NCI-H524 treated with DMSO at 0.1 percent for 48 hours (cell line): ENCODE data around the gene EFCAB11.

Experiments
- DNase-seq: peaks from one replicate; lab custom pipeline; 2025; lab: John Stamatoyannopoulos, UW

EFCAB11 gene

DNA sequence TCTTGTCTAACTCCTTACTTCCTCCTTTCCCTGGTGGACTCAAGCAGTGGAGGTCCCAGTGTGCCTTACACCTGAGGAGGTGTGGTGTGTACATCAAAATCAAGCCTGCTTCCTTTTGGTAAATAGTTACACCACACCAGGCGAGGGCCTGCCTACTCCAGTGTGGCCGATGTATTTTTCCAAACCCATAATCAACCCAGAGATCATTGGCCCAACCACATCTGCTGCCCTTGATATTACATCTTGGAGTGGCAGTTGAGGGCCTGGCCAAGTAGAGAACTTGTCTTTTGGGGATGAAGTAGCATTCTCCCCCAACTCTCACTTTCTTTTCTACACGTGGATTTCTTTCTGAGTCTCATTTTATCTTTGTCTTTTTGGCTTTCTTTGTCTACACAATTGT lies 187.4 kb downstream of the EFCAB11 start:
- DNase-seq = peak; percentile 31

DNA sequence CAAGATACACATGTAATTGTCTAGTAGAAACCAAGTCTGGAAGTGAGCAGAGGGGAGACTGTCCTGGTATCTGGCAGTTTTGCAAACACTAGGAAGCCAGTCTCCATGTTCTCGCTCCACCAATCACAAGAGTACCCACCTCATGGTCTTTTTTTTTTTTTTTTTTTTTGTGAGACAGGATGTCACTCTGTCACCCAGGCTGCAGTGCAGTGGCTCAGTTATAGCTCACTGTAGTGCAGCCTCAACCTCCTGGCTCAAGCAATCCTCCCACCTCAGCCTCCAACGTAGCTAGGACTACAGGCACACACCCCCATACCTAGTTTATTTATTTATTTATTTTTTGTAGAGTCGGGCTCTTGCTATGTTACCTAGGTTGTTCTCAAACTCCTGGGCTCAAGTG lies 189.2 kb downstream of the EFCAB11 start:
- DNase-seq = no peak

DNA sequence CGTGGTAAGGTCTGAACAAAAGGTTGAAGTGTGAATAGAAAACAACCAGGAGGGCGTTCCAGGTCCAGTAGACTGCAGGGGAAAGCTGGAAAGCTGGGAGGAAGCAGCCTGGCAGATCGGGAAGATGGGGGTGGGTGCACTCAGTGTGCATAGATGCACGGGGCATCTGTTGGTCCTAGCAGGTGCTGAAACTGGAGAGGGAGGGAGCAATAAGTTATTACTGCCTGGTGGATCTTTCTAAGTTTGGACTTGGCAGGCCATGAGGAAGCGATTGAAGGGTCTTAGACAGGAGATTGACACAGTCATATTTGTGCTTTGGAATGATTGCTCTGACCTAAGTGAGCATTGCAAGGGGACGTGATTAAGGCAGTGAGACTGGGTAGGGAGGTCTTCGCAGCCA lies 194.4 kb downstream of the EFCAB11 start:
- DNase-seq = peak; percentile 16

DNA sequence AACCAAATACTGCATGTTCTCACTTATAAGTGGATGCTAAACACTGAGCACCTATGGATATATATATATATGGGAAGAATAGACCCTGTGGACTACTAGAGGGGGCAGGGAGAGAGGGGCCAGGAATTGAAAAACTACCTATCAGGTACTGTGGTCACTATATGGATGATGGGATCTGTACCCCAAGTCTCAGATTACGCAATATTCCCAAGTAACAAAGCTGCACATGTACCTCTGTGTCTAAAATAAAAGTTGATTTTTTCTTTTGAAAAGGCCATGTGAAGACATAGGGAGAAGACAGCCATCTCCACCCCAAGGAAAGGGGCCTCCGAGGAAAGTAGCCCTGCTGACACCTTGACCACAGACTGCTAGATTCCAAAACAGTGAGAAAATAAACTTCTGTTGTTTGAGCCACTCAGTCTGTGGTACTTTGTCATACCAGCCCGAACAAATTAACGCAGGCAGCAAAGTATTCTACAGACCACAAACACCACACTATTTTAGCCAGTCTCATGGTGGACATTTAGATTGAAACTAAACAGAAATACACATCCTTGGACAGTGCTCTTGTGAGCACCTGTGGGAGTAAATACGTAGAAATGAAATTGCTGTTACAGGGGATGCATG lies 197.1 kb downstream of the EFCAB11 start:
- no peak for DNase-seq

DNA sequence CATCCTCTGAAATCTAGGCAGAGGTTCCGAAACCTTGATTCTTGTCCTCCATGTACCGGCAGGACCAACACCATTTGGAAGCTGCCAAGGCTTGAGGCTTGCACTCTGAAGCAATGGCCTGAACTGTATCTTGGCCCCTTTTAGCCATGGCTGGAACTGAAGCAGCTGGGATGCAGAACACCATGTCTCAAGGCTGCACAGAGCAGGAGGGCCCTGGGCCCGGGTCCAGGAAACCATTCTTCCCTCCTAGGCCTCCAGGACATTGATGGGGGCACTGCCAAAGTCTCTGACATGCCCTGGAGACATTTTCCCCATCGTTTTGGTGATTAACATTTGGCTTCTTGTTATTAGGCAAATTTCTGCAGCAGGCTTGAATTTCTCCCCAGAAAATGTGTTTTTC lies 198.7 kb downstream of the EFCAB11 start:
- DNase-seq = no peak

DNA sequence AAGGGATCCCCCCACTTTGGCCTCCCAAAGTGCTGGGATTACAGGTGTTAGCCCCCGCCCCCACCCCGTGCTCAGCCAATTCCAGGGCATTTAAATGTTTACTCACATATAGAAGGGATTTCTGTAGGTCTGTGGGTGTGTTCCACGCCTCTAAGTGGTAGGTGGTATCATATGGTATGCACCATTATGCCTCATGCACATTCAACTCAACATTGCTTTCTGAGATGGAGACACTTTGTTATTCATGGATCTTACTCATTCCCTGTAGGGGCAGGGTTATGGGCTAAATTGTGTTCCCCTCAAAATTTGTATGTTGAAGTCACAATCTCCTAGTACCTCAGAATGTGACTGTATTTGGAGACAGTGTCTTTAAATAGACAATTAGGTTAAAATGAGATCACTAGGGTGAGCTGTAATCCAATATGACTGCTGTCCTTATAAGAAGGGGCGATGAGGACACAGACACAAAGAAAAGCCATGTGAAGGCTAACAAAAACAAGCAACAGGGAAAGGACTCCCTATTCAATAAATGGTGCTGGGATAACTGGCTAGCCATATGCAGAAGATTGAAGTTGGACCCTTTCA lies 200.6 kb downstream of the EFCAB11 start:
- no peak for DNase-seq

DNA sequence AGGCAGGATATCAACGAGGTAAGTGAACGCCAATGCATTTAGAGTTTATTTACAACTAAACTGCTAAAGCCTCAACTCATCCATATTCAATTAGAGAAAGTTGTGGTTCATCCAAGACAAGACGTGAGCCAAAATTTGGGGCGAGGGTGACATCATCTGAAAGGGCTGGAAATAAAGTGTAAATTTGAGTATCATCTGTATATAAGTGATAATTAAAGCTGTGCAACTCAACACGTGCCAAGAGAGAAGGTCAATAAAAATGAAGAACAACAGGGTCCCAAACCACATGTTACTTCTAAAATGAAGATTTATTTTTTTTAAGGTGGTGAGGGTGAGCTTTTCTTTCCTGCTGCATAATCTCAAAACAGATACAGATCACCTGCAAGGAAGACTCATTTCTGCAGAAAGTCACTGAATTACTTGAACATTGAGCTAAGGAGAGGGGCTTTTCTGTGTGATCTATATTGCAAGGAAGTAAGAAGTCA lies 203.6 kb downstream of the EFCAB11 start:
- DNase-seq = no peak

DNA sequence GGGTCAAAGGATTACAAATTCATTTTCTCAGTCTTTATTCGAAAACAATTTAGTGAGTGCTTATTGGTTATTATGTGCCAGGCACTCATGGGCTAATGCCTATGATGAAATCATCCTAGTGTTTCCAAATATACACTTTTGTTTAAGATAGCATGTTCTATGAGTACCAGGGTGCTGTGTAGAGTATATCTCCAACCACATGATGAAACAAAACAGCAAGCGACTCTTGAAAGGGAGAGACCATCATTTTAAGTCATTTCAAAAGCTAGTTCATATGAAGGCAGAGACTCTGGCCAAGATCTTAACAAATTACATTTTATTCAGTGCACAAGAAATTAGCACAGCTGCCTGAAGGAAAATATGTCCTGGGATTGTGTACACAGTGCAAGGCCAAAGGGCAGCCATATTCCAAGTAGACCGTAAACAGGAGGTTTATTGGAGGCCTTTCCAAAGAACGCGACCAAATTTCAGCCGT lies 204.2 kb downstream of the EFCAB11 start:
- no peak for DNase-seq

DNA sequence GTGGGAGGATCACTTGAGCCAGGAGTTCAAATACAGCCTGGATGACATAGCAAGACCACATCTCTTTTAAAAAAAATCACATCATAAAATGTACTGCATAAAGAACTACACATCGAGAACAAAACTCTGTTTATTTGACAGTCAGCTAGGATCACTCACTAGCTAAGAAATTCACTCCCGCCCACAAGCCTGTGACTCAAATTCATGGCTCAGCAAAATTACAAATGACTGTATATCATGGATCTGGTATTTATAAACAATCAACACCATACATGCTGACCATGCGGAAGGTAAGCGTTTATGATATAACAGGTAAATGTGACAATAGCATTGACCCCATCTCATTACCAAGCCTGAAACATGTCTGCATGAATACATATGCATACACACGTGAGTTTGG lies 206.5 kb downstream of the EFCAB11 start:
- DNase-seq = no peak

DNA sequence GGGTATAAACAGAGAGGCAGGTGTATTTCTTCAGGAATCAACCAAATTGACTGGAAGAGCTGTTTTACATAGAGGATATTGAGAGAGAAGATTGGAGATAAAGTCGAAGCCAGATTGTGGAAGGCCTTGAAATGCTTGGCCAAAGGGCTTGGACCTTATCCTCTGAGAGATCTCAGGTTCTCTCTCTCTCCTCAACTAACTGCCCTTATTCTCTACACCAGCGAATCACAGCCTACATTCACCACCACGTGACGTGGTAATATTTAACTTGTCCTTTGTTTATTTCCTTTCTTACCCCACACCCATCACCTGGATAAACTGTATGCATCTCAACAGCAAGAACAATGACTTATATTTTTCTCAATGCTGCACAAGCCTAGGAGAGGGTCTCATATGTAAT lies 207.4 kb downstream of the EFCAB11 start:
- DNase-seq = no peak

DNA sequence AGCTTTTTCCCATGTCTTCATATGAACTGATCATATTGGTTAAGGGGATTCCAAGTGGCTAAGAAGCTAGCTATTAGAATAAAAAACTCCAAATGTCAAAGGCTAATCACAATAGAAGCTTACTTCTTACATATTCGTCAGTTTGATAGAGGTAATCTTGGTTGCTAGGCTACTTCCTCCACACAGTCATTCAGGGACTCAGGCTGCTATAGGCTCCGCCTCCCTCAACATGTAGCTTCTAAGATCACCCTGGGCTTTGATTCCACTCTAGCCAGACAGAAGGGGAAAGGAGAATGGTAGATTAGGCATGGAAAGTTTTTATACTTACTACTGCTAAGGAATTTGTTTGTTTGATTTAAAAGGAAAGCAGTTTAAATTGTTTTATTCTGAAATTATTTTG lies 207.9 kb downstream of the EFCAB11 start:
- no peak for DNase-seq

DNA sequence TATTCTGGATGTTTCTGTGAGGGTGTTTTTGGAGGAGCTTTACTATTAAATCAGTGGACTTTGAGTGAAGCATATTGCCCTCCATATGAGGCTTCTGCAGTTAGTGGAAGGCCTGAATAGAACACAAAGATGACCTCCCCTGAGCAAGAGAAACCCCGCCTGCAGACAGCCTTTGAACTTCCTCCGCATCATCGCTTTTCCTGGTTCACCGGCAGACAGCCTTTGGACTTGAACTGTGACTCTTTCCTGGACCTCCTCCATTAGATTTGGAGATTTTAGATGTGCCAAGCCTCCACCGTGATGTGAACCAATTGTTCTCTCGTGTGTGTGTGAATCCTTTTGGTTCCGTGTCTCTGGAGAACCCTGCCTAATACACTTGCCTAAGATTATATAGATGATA lies 208.4 kb downstream of the EFCAB11 start:
- DNase-seq = no peak
